SK-N-SH treated with all-trans-retinoic acid at 6 μM for 48 hours (cell line): Measurements from ENCODE around the gene ARMH1.

Experiments
- ATAC-seq: fragments of 200-7000 bp; cut with Tn5 transposase; 3 replicates; pipeline ENCODE4 v1.9.1; 2020; ENCODE audit warnings: mild to moderate bottlenecking, moderate library complexity
- ARNTL ChIP-seq: fragments of 450-650 bp; formaldehyde crosslinking; IDR thresholded peaks from 2 replicates; pipeline ENCODE4 v1.5.0; 2020; ENCODE audit warnings: low read depth, mild to moderate bottlenecking, moderate library complexity, borderline replicate concordance
- BACH2 ChIP-seq: fragments of 250-450 bp; sonication (Bioruptor Pico); IDR thresholded peaks from 2 replicates; pipeline ENCODE4 v1.9.0; 2021; ENCODE audit warnings: mild to moderate bottlenecking, borderline replicate concordance
- CREB5 ChIP-seq: fragments of 250-450 bp; sonication (Bioruptor Pico); IDR thresholded peaks from 2 replicates; pipeline ENCODE4 v1.5.1; 2020; ENCODE audit warnings: low read depth, mild to moderate bottlenecking, moderate library complexity
- CSDC2 ChIP-seq: fragments of 250-450 bp; sonication (Bioruptor Pico); IDR thresholded peaks from 2 replicates; pipeline ENCODE4 v1.5.0; 2020; ENCODE audit warnings: mild to moderate bottlenecking, moderate library complexity
- CSRNP3 ChIP-seq: fragments of 250-450 bp; sonication (Bioruptor Pico); IDR thresholded peaks from 2 replicates; pipeline ENCODE4 v1.5.1; 2021; ENCODE audit warnings: mild to moderate bottlenecking, moderate library complexity
- ESRRG ChIP-seq: fragments of 250-450 bp; sonication (Bioruptor Pico); IDR thresholded peaks from 2 replicates; pipeline ENCODE4 v1.6.1; 2021; ENCODE audit warnings: mild to moderate bottlenecking
- GLIS3 ChIP-seq: fragments of 250-450 bp; sonication (Bioruptor Pico); IDR thresholded peaks from 2 replicates; pipeline ENCODE4 v1.5.0; 2020; ENCODE audit warnings: mild to moderate bottlenecking, moderate library complexity
- ISL1 ChIP-seq: fragments of 250-450 bp; sonication (Bioruptor Pico); IDR thresholded peaks from 2 replicates; pipeline ENCODE4 v2.1.2; 2022; ENCODE audit warnings: mild to moderate bottlenecking, moderate library complexity
- OSR1 ChIP-seq: fragments of 250-450 bp; sonication (Bioruptor Pico); IDR thresholded peaks from 2 replicates; pipeline ENCODE4 v1.8.0; 2022; ENCODE audit warnings: moderate library complexity, mild to moderate bottlenecking, inconsistent platforms
- POU6F1 ChIP-seq: fragments of 250-450 bp; sonication (Bioruptor Pico); IDR thresholded peaks from 2 replicates; pipeline ENCODE4 v1.8.0; 2021; ENCODE audit warnings: low read depth, mild to moderate bottlenecking, moderate library complexity, borderline replicate concordance
- PPARA ChIP-seq: fragments of 250-450 bp; sonication (Bioruptor Pico); IDR thresholded peaks from 2 replicates; pipeline ENCODE4 v1.5.0; 2020; ENCODE audit warnings: mild to moderate bottlenecking, borderline replicate concordance
- SNAI2 ChIP-seq: fragments of 250-450 bp; sonication (Bioruptor Pico); IDR thresholded peaks from 2 replicates; pipeline ENCODE4 v1.5.0; 2020; ENCODE audit warnings: mild to moderate bottlenecking, moderate library complexity
- TCF4 ChIP-seq: fragments of 250-450 bp; sonication (Bioruptor Pico); IDR thresholded peaks from 2 replicates; pipeline ENCODE4 v1.8.0; 2021; ENCODE audit warnings: mild to moderate bottlenecking, moderate library complexity, borderline replicate concordance
- TOX ChIP-seq: fragments of 250-450 bp; sonication (Bioruptor Pico); IDR thresholded peaks from 2 replicates; pipeline ENCODE4 v1.8.0; 2021; ENCODE audit warnings: mild to moderate bottlenecking, moderate library complexity, borderline replicate concordance
- TSHZ2 ChIP-seq: fragments of 250-450 bp; sonication (Bioruptor Pico); IDR thresholded peaks from 2 replicates; pipeline ENCODE4 v1.5.0; 2020; ENCODE audit warnings: mild to moderate bottlenecking, moderate library complexity
- ZC3H10 ChIP-seq: fragments of 250-450 bp; sonication (Bioruptor Pico); IDR thresholded peaks from 2 replicates; pipeline ENCODE4 v1.5.1; 2021; ENCODE audit warnings: mild to moderate bottlenecking, moderate library complexity
- ZFP3 ChIP-seq: fragments of 250-450 bp; sonication (Bioruptor Pico); IDR thresholded peaks from 2 replicates; pipeline ENCODE4 v1.5.0; 2020; ENCODE audit warnings: mild to moderate bottlenecking, moderate library complexity
- ZFP30 ChIP-seq: fragments of 450-650 bp; formaldehyde crosslinking; IDR thresholded peaks from 2 replicates; pipeline ENCODE4 v1.5.0; 2022; ENCODE audit warnings: mild to moderate bottlenecking, moderate library complexity
- ZNF565 ChIP-seq: fragments of 450-650 bp; formaldehyde crosslinking; conservative IDR thresholded peaks from 2 replicates; pipeline ENCODE4 v1.5.0; 2020; ENCODE audit warnings: low read depth, mild to moderate bottlenecking, moderate library complexity
- ZNF70 ChIP-seq: fragments of 450-650 bp; formaldehyde crosslinking; IDR thresholded peaks from 2 replicates; pipeline ENCODE4 v1.5.0; 2020; ENCODE audit warnings: mild to moderate bottlenecking, moderate library complexity
- ZNF8 ChIP-seq: fragments of 450-650 bp; formaldehyde crosslinking; IDR thresholded peaks from 2 replicates; pipeline ENCODE4 v1.5.0; 2020; ENCODE audit warnings: mild to moderate bottlenecking, moderate library complexity

Gene ARMH1

GRCh38 chr1:44670751-44671640 lies 3.5 kb upstream of the ARMH1 start:
- no peak for TF ChIP-seq CSDC2
- TF ChIP-seq ZNF565: no peak
- TF ChIP-seq ZNF8 (CRISPR knock-in tag): no peak
- TF ChIP-seq ARNTL (CRISPR knock-in tag): no peak
- TF ChIP-seq BACH2 (CRISPR knock-in tag): no peak
- no peak for TF ChIP-seq CREB5 (CRISPR knock-in tag)
- no peak for ATAC-seq

- no peak for ATAC-seq
- no peak for TF ChIP-seq GLIS3 (CRISPR knock-in tag)
- no peak for TF ChIP-seq ZFP3 (CRISPR knock-in tag)
- TF ChIP-seq ZNF8 (CRISPR knock-in tag): no peak
- TF ChIP-seq ZFP30 (CRISPR knock-in tag): no peak
- no peak for TF ChIP-seq POU6F1
- no peak for TF ChIP-seq PPARA (CRISPR knock-in tag)
- no peak for TF ChIP-seq OSR1
Measured at GRCh38 chr1:44672254-44672955, 2.1 kb upstream of the ARMH1 start.

- ATAC-seq: no peak
- TF ChIP-seq TCF4 (CRISPR knock-in tag) (no peak), TSHZ2 (CRISPR knock-in tag) (no peak), ZFP30 (CRISPR knock-in tag) (no peak), ZC3H10 (no peak), CSDC2 (no peak), TOX (CRISPR knock-in tag) (no peak), SNAI2 (CRISPR knock-in tag) (no peak), GLIS3 (CRISPR knock-in tag) (no peak), ISL1 (CRISPR knock-in tag) (no peak), ZNF8 (CRISPR knock-in tag) (no peak), PPARA (CRISPR knock-in tag) (no peak), CREB5 (CRISPR knock-in tag) (no peak), ZNF70 (CRISPR knock-in tag) (no peak), CSRNP3 (CRISPR knock-in tag) (no peak), ARNTL (CRISPR knock-in tag) (no peak), BACH2 (CRISPR knock-in tag) (no peak), ESRRG (CRISPR knock-in tag) (no peak), POU6F1 (no peak)
Measured at GRCh38 chr1:44672961-44673674, 1.4 kb upstream of the ARMH1 start.
